ENCODE measurements around the gene KMT5C. TPM values are rescaled to one million over a fixed set of nuclear protein-coding genes. Genes with fewer than 3 reads are reported as not detected.

The KMT5C gene
- 8.5 and 8.9 TPM in 2 replicates for total RNA-seq (2014; rRNA removed; shearing (Covaris generic))

- DNase-seq (ENCODE audit: low read depth): peak; percentile 100
Measured at GRCh38 chr19:55339105-55339888, at the start of gene KMT5C. TSS of gene KMT5C (plus strand) at chr19:55339876. CDS start at chr19:55341937, 2,061 bp downstream.

GRCh38 chr19:55297267-55297666, 42.4 kb upstream of the KMT5C start:
- DNase-seq (ENCODE audit: low read depth): no peak

GRCh38 chr19:55299991-55300390, 39.7 kb upstream of the KMT5C start:
- no peak for DNase-seq (ENCODE audit: low read depth)

- DNase-seq (ENCODE audit: low read depth): no peak
Measured at GRCh38 chr19:55300886-55301458, 38.7 kb upstream of the KMT5C start.

GRCh38 chr19:55301459-55302317, 38.0 kb upstream of the KMT5C start:
- DNase-seq (ENCODE audit: low read depth): peak; percentile 87

- DNase-seq (ENCODE audit: low read depth): no peak
Measured at GRCh38 chr19:55302318-55302703, 37.4 kb upstream of the KMT5C start.

GRCh38 chr19:55303477-55303876, 36.2 kb upstream of the KMT5C start:
- no peak for DNase-seq (ENCODE audit: low read depth)

- DNase-seq (ENCODE audit: low read depth): peak; percentile 52
Measured at GRCh38 chr19:55304279-55304978, 35.2 kb upstream of the KMT5C start.

- DNase-seq (ENCODE audit: low read depth): no peak
Measured at GRCh38 chr19:55304980-55305379, 34.7 kb upstream of the KMT5C start.

GRCh38 chr19:55305491-55305890, 34.2 kb upstream of the KMT5C start:
- peak; percentile 36 for DNase-seq (ENCODE audit: low read depth)

GRCh38 chr19:55305983-55306562, 33.6 kb upstream of the KMT5C start:
- peak; percentile 49 for DNase-seq (ENCODE audit: low read depth)

GRCh38 chr19:55306712-55307111, 33.0 kb upstream of the KMT5C start:
- no peak for DNase-seq (ENCODE audit: low read depth)

- DNase-seq (ENCODE audit: low read depth): no peak
Measured at GRCh38 chr19:55308281-55308680, 31.4 kb upstream of the KMT5C start.

GRCh38 chr19:55309448-55309847, 30.2 kb upstream of the KMT5C start:
- no peak for DNase-seq (ENCODE audit: low read depth)

- DNase-seq (ENCODE audit: low read depth): no peak
Measured at GRCh38 chr19:55310498-55310897, 29.2 kb upstream of the KMT5C start.

- no peak for DNase-seq (ENCODE audit: low read depth)
Measured at GRCh38 chr19:55311397-55311796, 28.3 kb upstream of the KMT5C start.

- no peak for DNase-seq (ENCODE audit: low read depth)
Measured at GRCh38 chr19:55311797-55312196, 27.9 kb upstream of the KMT5C start.

- DNase-seq (ENCODE audit: low read depth): no peak
Measured at GRCh38 chr19:55312621-55313512, 26.8 kb upstream of the KMT5C start.

GRCh38 chr19:55314396-55314795, 25.3 kb upstream of the KMT5C start:
- no peak for DNase-seq (ENCODE audit: low read depth)

- no peak for DNase-seq (ENCODE audit: low read depth)
Measured at GRCh38 chr19:55315956-55316525, 23.6 kb upstream of the KMT5C start.

All from Daoy (cell line).